Keratinocyte (primary cell): Measurements from ENCODE around the gene SPDYE18. TPM values are rescaled to one million over a fixed set of nuclear protein-coding genes. Genes with fewer than 3 reads are reported as not detected.
"Not testable (repeated sequence)": the region's sequence is repeated elsewhere in the genome, so short reads cannot be mapped to it uniquely, and the experiment has no call there.

Experiments used
- DNase-seq: peaks from one replicate; pipeline ENCODE4 v3.0.0-alpha.2; 2011; ENCODE audit warnings: low read depth, missing footprints, low spot score
- FAIRE-seq: peaks from 2 replicates; lab custom pipeline; 2011; peaks lifted over from hg19 to GRCh38; lab: Jason Lieb, UNC
- H2AFZ ChIP-seq: 2 replicates; pipeline ENCODE4 v1.6.0; 2012; ENCODE audit warnings: low read length, control low read depth, inconsistent platforms; ENCODE audit not compliant: control insufficient read depth
- H3K27ac ChIP-seq: 2 replicates; pipeline ENCODE4 v1.5.1; 2011; ENCODE audit warnings: low read length; ENCODE audit not compliant: control insufficient read depth, insufficient read depth
- H3K27me3 ChIP-seq: 3 replicates; pipeline ENCODE4 v1.6.0; 2011; ENCODE audit warnings: low read length; ENCODE audit not compliant: control insufficient read depth, insufficient read depth; ENCODE audit errors: extremely low read depth
- H3K36me3 ChIP-seq, 2 experiments: 2 replicates in 1 of 2; 3 replicates in 1 of 2; pipeline ENCODE4 v1.5.1; 2011; ENCODE audit warnings: low read length in 2 of 2, mild to moderate bottlenecking in 1 of 2; ENCODE audit not compliant: control insufficient read depth in 2 of 2, insufficient read depth in 2 of 2; ENCODE audit errors: extremely low read depth in 1 of 2
- H3K4me1 ChIP-seq: 3 replicates; pipeline ENCODE4 v1.5.1; 2011; ENCODE audit warnings: low read length; ENCODE audit not compliant: control insufficient read depth, insufficient read depth; ENCODE audit errors: extremely low read depth
- H3K4me2 ChIP-seq: 3 replicates; pipeline ENCODE4 v1.6.0; 2011; ENCODE audit warnings: low read depth, low read length; ENCODE audit not compliant: control insufficient read depth, insufficient read depth; ENCODE audit errors: extremely low read depth
- H3K4me3 ChIP-seq, 3 experiments: fragments of 200-600 bp in 1 of 3; sonication (generic) in 1 of 3; 2 replicates in 2 of 3; 3 replicates in 1 of 3; pipeline ENCODE4 v1.5.1; 2011 to 2016; ENCODE audit warnings: low read length in 3 of 3, mild to moderate bottlenecking in 3 of 3, control low read depth in 2 of 3, inconsistent platforms in 1 of 3, low read depth in 1 of 3, mixed read lengths in 1 of 3, mixed run types in 1 of 3, moderate library complexity in 1 of 3; ENCODE audit not compliant: control insufficient read depth in 2 of 3, insufficient read depth in 2 of 3; ENCODE audit errors: extremely low read depth in 1 of 3
- H3K79me2 ChIP-seq: 2 replicates; pipeline ENCODE4 v1.6.0; 2012; ENCODE audit warnings: low read length; ENCODE audit not compliant: control insufficient read depth, insufficient read depth
- H3K9ac ChIP-seq: 3 replicates; pipeline ENCODE4 v1.6.0; 2011; ENCODE audit warnings: low read length; ENCODE audit not compliant: control insufficient read depth, insufficient read depth; ENCODE audit errors: extremely low read depth
- H3K9me1 ChIP-seq: 3 replicates; pipeline ENCODE4 v1.6.0; 2011; ENCODE audit warnings: low read length; ENCODE audit not compliant: control insufficient read depth, insufficient read depth; ENCODE audit errors: extremely low read depth
- H3K9me3 ChIP-seq: 2 replicates; pipeline ENCODE4 v1.5.1; 2012; ENCODE audit warnings: low read depth, low read length; ENCODE audit not compliant: control insufficient read depth
- H4K20me1 ChIP-seq: 3 replicates; pipeline ENCODE4 v1.6.0; 2011; ENCODE audit warnings: low read length; ENCODE audit not compliant: control insufficient read depth, insufficient read depth; ENCODE audit errors: extremely low read depth
- dilution Hi-C: fragments of 300-500 bp; cut with MboI; formaldehyde crosslinking; loops from one replicate; pipeline ENCODE4 v1.7.0; 2020; ENCODE audit warnings: low sequenced_read_pairs; ENCODE audit not compliant: extremely low pct_ligation_motif_present
- polyA plus RNA-seq, 5 experiments: library from polyadenylated mRNA; depleted of rRNA in 3 of 5; stranded (reverse) in 3 of 5; stranded (forward) in 1 of 5; unstranded in 1 of 5; fragments of >200 nt; gene quantifications; 1 replicate in 1 of 5; 2 replicates in 3 of 5; 3 replicates in 1 of 5; pipeline versions ENCODE4 v1.2.1 to v1.2.3, GENCODE V29; 2011 to 2012; ENCODE audit warnings: missing spikeins in 2 of 5, low read depth in 1 of 5, low replicate concordance in 1 of 5

SPDYE18 gene
- polyA plus RNA-seq, 1 donor (not counting 4 experiments of a cell fraction or from before 2014, with no cell fraction given), result 0.08 TPM

DNA sequence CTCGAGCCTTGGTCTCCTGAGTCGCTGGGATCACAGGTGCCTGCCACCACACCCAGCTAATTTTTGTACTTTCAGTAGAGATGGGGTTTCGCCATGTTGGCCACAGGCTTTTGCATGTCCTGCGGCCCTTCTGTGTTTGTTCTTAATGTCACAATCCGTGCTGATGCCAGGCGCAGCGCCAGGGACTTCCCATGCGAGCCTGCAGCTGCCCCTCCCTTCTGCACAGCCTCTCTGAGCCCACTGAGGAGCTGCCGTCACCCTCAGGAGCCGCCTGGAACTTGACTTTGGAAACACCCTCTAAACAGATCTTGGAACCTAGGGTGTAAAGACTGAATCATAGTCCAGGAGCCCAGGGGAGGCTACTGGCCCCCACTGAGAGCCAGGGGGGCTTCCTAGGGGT is 54.4 kb downstream of the SPDYE18 start:
- H3K36me3 ChIP-seq, H3K4me1 ChIP-seq, H3K4me2 ChIP-seq, H3K79me2 ChIP-seq, H3K9me1 ChIP-seq, DNase-seq, H3K27me3 ChIP-seq, H3K9me3 ChIP-seq, H4K20me1 ChIP-seq, H2AFZ ChIP-seq, dilution Hi-C loops, H3K4me3 ChIP-seq: not testable (repeated sequence)
- Histone ChIP-seq H3K9ac (peak overlapping the region; percentile 15), H3K27ac (peak overlapping the region; percentile 61)
- peak; percentile 32 for FAIRE-seq

DNA sequence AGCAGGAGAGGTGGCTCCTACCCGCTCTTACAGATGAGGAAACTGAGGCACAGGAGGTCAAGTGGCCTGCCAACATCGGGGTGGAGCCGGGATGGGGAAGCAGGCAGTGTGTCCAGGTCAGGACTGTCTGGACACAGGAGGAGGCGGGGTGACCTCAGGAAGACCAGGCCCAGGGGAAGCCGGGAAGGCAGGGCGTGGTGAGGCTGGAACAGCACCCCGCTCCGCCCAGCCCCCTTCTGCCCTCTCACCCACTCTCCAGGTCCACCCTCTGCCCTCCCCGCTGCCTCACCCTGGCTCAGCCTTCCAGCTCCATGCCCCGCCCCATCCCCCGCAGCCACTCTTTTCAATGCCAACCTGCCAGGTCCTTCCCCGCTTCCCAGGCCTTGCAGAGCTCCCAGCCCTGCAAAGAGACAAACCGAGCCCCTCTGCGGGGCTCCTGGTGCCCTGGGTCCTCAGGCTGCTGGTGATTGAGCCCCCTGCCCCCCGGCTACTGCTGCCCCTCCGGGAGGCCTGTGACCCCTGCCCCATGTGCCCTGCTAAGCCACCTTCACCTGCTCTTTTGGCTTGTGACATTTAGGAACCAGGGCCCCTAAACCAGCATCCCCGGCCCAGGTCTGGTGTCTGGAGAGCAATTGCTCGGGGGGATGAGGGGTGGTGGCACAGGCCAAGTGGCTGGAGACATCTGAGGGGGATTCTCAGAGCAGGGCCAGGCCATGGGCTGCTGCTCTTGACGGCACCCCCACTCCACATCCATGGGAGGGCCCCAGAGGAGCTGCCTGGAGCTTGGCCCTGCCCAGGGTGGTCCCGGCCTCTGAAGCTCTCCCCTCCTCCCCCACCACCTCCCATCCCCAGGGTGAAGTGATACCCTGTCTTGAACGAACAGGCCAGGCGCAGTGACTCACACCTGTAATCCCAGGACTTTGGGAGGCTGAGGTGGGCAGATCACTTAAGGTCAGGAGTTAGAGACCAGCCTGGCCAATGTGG is 55.9 kb downstream of the SPDYE18 start:
- dilution Hi-C loops, result not testable (repeated sequence)
- peak; percentile 87 for FAIRE-seq

DNA sequence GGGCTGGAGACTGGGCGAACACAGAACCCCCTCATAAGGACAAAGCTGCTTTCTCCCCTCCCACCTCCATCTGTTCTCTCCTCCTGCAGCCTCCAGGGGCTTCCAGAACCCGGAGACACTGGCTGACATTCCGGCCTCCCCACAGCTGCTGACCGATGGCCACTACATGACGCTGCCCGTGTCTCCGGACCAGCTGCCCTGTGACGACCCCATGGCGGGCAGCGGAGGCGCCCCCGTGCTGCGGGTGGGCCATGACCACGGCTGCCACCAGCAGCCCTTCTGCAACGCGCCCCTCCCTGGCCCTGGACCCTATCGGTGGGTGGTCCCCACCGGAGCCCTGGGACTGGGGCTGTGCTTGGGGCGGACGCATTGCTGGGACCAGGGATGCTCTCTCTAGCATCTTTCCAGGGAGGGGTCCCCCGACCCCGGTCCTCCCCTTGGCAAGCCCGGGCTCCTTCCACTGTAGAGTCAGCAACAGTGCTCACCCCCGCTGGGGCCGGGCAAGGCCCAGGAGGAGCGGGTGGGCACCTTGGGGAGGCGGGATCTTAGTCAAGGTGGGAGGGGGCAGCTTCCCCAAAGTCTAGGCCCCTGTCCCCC is 56.8 kb downstream of the SPDYE18 start:
- H3K9ac ChIP-seq, H3K79me2 ChIP-seq, H3K4me3 ChIP-seq, DNase-seq, H3K27me3 ChIP-seq, H3K4me1 ChIP-seq, dilution Hi-C loops, H4K20me1 ChIP-seq, H3K27ac ChIP-seq, H3K9me3 ChIP-seq, H3K36me3 ChIP-seq, H2AFZ ChIP-seq, H3K4me2 ChIP-seq, H3K9me1 ChIP-seq: not testable (repeated sequence)
- FAIRE-seq, result peak; percentile 17

More for the DNA sequence above, 55.9 kb downstream of the SPDYE18 start:
- H3K9me1 ChIP-seq, H3K79me2 ChIP-seq, DNase-seq, H3K4me2 ChIP-seq, H3K9ac ChIP-seq, H4K20me1 ChIP-seq, H3K4me1 ChIP-seq, H3K36me3 ChIP-seq, H3K27ac ChIP-seq, H3K27me3 ChIP-seq, H3K9me3 ChIP-seq, H2AFZ ChIP-seq, H3K4me3 ChIP-seq: not testable (repeated sequence)

DNA sequence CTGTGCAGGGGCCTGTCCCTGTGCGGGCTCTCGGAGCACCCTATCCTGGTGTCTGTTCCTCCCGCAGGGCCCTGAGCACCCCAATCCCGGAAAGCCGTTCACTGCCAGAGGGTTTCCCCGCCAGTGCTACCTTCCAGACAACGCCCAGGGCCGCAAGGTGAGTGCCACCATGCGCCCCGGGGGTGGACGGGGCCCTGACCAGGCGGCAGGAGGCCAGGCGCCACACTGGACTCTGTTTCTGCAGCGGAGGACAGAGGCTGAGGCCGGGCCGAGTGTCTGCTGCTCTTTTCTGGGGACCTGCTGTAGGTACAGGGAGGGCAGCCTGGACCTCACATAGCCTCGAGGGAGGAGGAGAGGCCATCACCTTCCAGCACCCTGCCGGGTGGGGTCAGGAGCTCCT is 58.2 kb downstream of the SPDYE18 start:
- H4K20me1 ChIP-seq, DNase-seq, H3K4me2 ChIP-seq, H3K4me1 ChIP-seq, H3K4me3 ChIP-seq, H3K9ac ChIP-seq, H3K79me2 ChIP-seq, FAIRE-seq, H2AFZ ChIP-seq, H3K9me3 ChIP-seq, dilution Hi-C loops, H3K36me3 ChIP-seq, H3K27ac ChIP-seq, H3K9me1 ChIP-seq, H3K27me3 ChIP-seq: not testable (repeated sequence)

DNA sequence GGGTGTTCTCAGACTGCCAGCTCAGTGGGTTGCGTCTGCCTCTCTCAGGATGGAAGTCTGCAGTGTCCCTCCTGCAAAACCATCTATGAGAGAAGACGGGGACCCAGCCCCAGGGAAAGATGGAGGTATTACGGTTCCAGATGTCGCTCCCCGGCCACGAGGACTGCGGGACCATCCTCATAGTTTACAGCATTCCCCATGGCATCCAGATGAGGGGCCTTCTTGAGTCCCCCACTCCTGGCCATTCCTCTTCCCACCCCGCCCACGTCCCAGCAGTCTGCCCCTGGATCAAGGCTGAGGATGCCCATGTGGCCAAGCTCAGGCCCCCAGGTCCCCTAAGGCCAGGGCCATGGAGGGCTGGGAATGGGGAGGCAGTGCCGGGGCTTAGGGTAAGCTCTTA is 59.1 kb downstream of the SPDYE18 start:
- dilution Hi-C loops, H3K9ac ChIP-seq, H3K79me2 ChIP-seq, H3K4me1 ChIP-seq, H3K4me2 ChIP-seq, FAIRE-seq, H3K27me3 ChIP-seq, H4K20me1 ChIP-seq, H2AFZ ChIP-seq, H3K9me3 ChIP-seq, H3K9me1 ChIP-seq, H3K36me3 ChIP-seq, H3K27ac ChIP-seq, H3K4me3 ChIP-seq, DNase-seq: not testable (repeated sequence)
